IMR-90 (cell line): Measurements from ENCODE around the gene ABCB6. TPM values are rescaled to one million over a fixed set of nuclear protein-coding genes. Genes with fewer than 3 reads are reported as not detected.

Source experiments
- ATAC-seq: fragments of 200-7000 bp; cut with Tn5 transposase; 2 replicates; pipeline ENCODE4 v1.9.1; 2020; ENCODE audit warnings: low read depth, mild to moderate bottlenecking, moderate library complexity
- BruUV-seq: library from RNA; stranded (reverse); fragments of 400-500 nt; replicated peaks from 2 replicates; lab custom pipeline; 2021; lab: Mats Ljungman, UMichigan
- CTCF ChIA-PET: fragments of 300-600 bp; formaldehyde crosslinking; extraction: SDS; loops from one replicate; lab custom pipeline; 2021; ENCODE audit warnings: antibody characterized with exemption; lab: Yijun Ruan, JAX
- POLR2A ChIA-PET: fragments of 300-600 bp; sonication (Branson Sonifier 250); formaldehyde crosslinking; loops from one replicate; lab custom pipeline; 2022; ENCODE audit warnings: antibody characterized with exemption; ENCODE audit not compliant: unreplicated experiment; lab: Charles Lee
- DNase-seq: peaks from one replicate; pipeline ENCODE4 v3.0.0; 2013
- H2AFZ ChIP-seq: replicated peaks from 2 replicates; pipeline ENCODE3; 2013; ENCODE audit warnings: low read length, mild to moderate bottlenecking; ENCODE audit not compliant: poor library complexity
- H2AK5ac ChIP-seq: 2 replicates; pipeline ENCODE4 v1.6.1; 2013; ENCODE audit warnings: low read depth, low read length, inconsistent platforms
- H2AK9ac ChIP-seq: replicated peaks from 2 replicates; pipeline ENCODE3; 2013; ENCODE audit warnings: mild to moderate bottlenecking, low read depth, low read length, moderate library complexity; ENCODE audit not compliant: poor library complexity
- H2BK120ac ChIP-seq: 2 replicates; pipeline ENCODE4 v1.6.1; 2013; ENCODE audit warnings: low read depth, low read length, inconsistent platforms
- H2BK15ac ChIP-seq: 3 replicates; pipeline ENCODE4 v1.6.1; 2013; ENCODE audit warnings: low read depth, low read length, inconsistent platforms
- H2BK20ac ChIP-seq: 2 replicates; pipeline ENCODE4 v1.6.1; 2013; ENCODE audit warnings: low read depth, mild to moderate bottlenecking, inconsistent platforms, low read length, moderate library complexity
- H2BK5ac ChIP-seq: 2 replicates; pipeline ENCODE4 v1.6.1; 2013; ENCODE audit warnings: mild to moderate bottlenecking, low read depth, low read length, inconsistent platforms; ENCODE audit not compliant: poor library complexity, severe bottlenecking
- H3K14ac ChIP-seq: replicated peaks from 2 replicates; pipeline ENCODE4 v1.6.1; 2013; ENCODE audit warnings: low read depth, low read length, inconsistent platforms
- H3K18ac ChIP-seq: 2 replicates; pipeline ENCODE4 v1.6.1; 2013; ENCODE audit warnings: low read depth, low read length, control low read depth
- H3K23ac ChIP-seq: 2 replicates; pipeline ENCODE4 v1.6.1; 2013; ENCODE audit warnings: low read depth, low read length, inconsistent platforms
- H3K27ac ChIP-seq: 2 replicates; pipeline ENCODE4 v1.5.1; 2013; ENCODE audit warnings: mild to moderate bottlenecking, control low read depth, low read length; ENCODE audit not compliant: insufficient read depth
- H3K27me3 ChIP-seq: 2 replicates; pipeline ENCODE4 v1.6.1; 2013; ENCODE audit warnings: low read length; ENCODE audit not compliant: control insufficient read depth, insufficient read depth
- H3K36me3 ChIP-seq: 2 replicates; pipeline ENCODE4 v1.6.1; 2013; ENCODE audit warnings: low read length, mixed read lengths; ENCODE audit not compliant: control insufficient read depth, insufficient read depth
- H3K4ac ChIP-seq: 2 replicates; pipeline ENCODE4 v1.6.1; 2013; ENCODE audit warnings: low read depth, low read length, inconsistent platforms
- H3K4me1 ChIP-seq: 2 replicates; pipeline ENCODE4 v1.6.1; 2013; ENCODE audit warnings: low read length, mixed read lengths; ENCODE audit not compliant: control insufficient read depth, insufficient read depth
- H3K4me2 ChIP-seq: 2 replicates; pipeline ENCODE4 v1.6.1; 2013; ENCODE audit warnings: low read depth, mild to moderate bottlenecking, control low read depth, low read length, moderate library complexity
- H3K4me3 ChIP-seq: 2 replicates; pipeline ENCODE4 v1.5.1; 2013; ENCODE audit warnings: low read depth, mild to moderate bottlenecking, control low read depth, low read length, moderate library complexity; ENCODE audit not compliant: insufficient read depth
- H3K56ac ChIP-seq: 2 replicates; pipeline ENCODE4 v1.6.1; 2013; ENCODE audit warnings: low read length, inconsistent platforms; ENCODE audit not compliant: insufficient read depth; ENCODE audit errors: extremely low read depth
- H3K79me1 ChIP-seq, 2 experiments: 2 replicates each; pipeline ENCODE4 v1.6.1; 2013; ENCODE audit warnings: low read length in 2 of 2, inconsistent platforms in 1 of 2, low read depth in 1 of 2
- H3K9ac ChIP-seq: 2 replicates; pipeline ENCODE4 v1.6.1; 2013; ENCODE audit warnings: low read depth, low read length, control low read depth
- H3K9me1 ChIP-seq: 2 replicates; pipeline ENCODE4 v1.6.1; 2013; ENCODE audit warnings: low read length, inconsistent platforms; ENCODE audit not compliant: insufficient read depth
- H3K9me3 ChIP-seq: 2 replicates; pipeline ENCODE4 v1.6.1; 2013; ENCODE audit warnings: low read length; ENCODE audit not compliant: control insufficient read depth, insufficient read depth
- H4K20me1 ChIP-seq: 2 replicates; pipeline ENCODE4 v1.6.1; 2013; ENCODE audit warnings: low read length, inconsistent platforms; ENCODE audit not compliant: insufficient read depth
- H4K5ac ChIP-seq: 2 replicates; pipeline ENCODE4 v1.6.1; 2013; ENCODE audit warnings: mild to moderate bottlenecking, low read depth, low read length, control low read depth
- H4K8ac ChIP-seq, 2 experiments: 2 replicates each; pipeline ENCODE4 v1.6.1; 2013; ENCODE audit warnings: low read depth in 2 of 2, low read length in 2 of 2, control low read depth in 1 of 2, inconsistent platforms in 1 of 2
- H4K91ac ChIP-seq: 2 replicates; pipeline ENCODE4 v1.6.1; 2013; ENCODE audit warnings: low read depth, low read length, inconsistent platforms; ENCODE audit not compliant: insufficient read depth
- BHLHE40 ChIP-seq: fragments of 150-350 bp; IDR thresholded peaks from 2 replicates; pipeline ENCODE4 v1.6.1; 2016; ENCODE audit warnings: mild to moderate bottlenecking, low read depth, low read length
- CTCF ChIP-seq: conservative IDR thresholded peaks from 2 replicates; pipeline ENCODE4 v1.5.1; 2012; ENCODE audit warnings: mild to moderate bottlenecking, low read depth, low read length, improper control_type of control experiment
- MAFK ChIP-seq: IDR thresholded peaks from 2 replicates; pipeline ENCODE4 v1.6.1; 2012; ENCODE audit warnings: low read depth, low read length, improper control_type of control experiment
- MAZ ChIP-seq: IDR thresholded peaks from 2 replicates; pipeline ENCODE4 v1.6.1; 2012; ENCODE audit warnings: low read depth, mild to moderate bottlenecking, low read length, improper control_type of control experiment, moderate library complexity, borderline replicate concordance
- MXI1 ChIP-seq: IDR thresholded peaks from 2 replicates; pipeline ENCODE4 v1.6.1; 2012; ENCODE audit warnings: low read depth, mild to moderate bottlenecking, low read length, moderate library complexity, borderline replicate concordance
- RCOR1 ChIP-seq: IDR thresholded peaks from 2 replicates; pipeline ENCODE4 v1.6.1; 2012; ENCODE audit warnings: mild to moderate bottlenecking, low read length, improper control_type of control experiment; ENCODE audit not compliant: insufficient replicate concordance
- RFX5 ChIP-seq: IDR thresholded peaks from 2 replicates; pipeline ENCODE4 v1.8.0; 2012; ENCODE audit warnings: low read depth, mild to moderate bottlenecking, low read length, moderate library complexity
- USF2 ChIP-seq: fragments of 150-350 bp; IDR thresholded peaks from 2 replicates; pipeline ENCODE4 v1.6.1; 2017; ENCODE audit warnings: mild to moderate bottlenecking, antibody characterized with exemption, low read length, low read depth
- WGBS, 2 experiments: methylation state at CpG; one replicate each; pipeline versions ENCODE4 v1.1.5 to v1.1.7; 2013; ENCODE audit warnings: missing lambda C conversion rate in 2 of 2; ENCODE audit not compliant: insufficient read length in 1 of 2; ENCODE audit errors: extremely low coverage in 2 of 2; 5-methylcytosine and 5-hydroxymethylcytosine counted together
- dilution Hi-C: fragments of 300-500 bp; cut with HindIII; formaldehyde crosslinking; loops from one replicate; pipeline ENCODE4 v1.14.3; 2018; ENCODE audit warnings: low sequenced_read_pairs; ENCODE audit not compliant: unreplicated experiment
- in situ Hi-C: fragments of 300-500 bp; cut with MboI; formaldehyde crosslinking; loops from 3 replicates; pipeline ENCODE4 v1.14.3; 2019; ENCODE audit warnings: low sequenced_read_pairs, inconsistent platforms, mixed read lengths
- intact Hi-C: fragments of 100-400 bp; cut with micrococcal nuclease; formaldehyde crosslinking; loops from 2 replicates; pipeline ENCODE4 v1.10.0; 2022
- polyA plus RNA-seq, 3 experiments: library from polyadenylated mRNA; depleted of rRNA; stranded (reverse); fragments of >200 nt; gene quantifications; 2 replicates each; pipeline ENCODE4 v1.2.3, GENCODE V29; 2012; ENCODE audit warnings: low replicate concordance in 1 of 3
- total RNA-seq: library from RNA; depleted of rRNA; stranded (reverse); fragments of >200 nt; gene quantifications from 2 replicates; pipeline ENCODE4 v1.2.3, GENCODE V29; 2012

ABCB6 gene
- total and polyA plus RNA-seq, 2 of the 4 experiments (the other 2 are of a cell fraction) = 12.5 to 24.7 TPM

GRCh38 chr2:219175928-219176817 is 42.6 kb downstream of the ABCB6 start:
- BruUV-seq = no TSS peak
- H3K23ac ChIP-seq = peak overlapping the region; percentile 59; the same call in 1 of the 2 replicates
- peak overlapping the region; percentile 68 for H3K4ac ChIP-seq
- H3K14ac ChIP-seq = peak overlapping the region; percentile 64
- CTCF ChIA-PET = interaction anchor here (0.6 to 1.4 kb wide), 6 partner anchors 10 to 519 kb away, joined by 3 to 5 read pairs (median 4); no protein-coding TSS in a partner anchor
- H2AFZ ChIP-seq = peak overlapping the region; percentile 97
- H4K8ac ChIP-seq = peak overlapping the region; percentile 72 to 80; a peak in 3 of 4 replicates
- H2BK5ac ChIP-seq = peak overlapping the region; percentile 60
- no peak overlapping the region for H2BK15ac ChIP-seq
- H2AK9ac ChIP-seq = peak overlapping the region; percentile 90
- H2BK120ac ChIP-seq = no peak overlapping the region
- no peak overlapping the region for H3K18ac ChIP-seq
- H3K4me2 ChIP-seq = peak overlapping the region; percentile 98
- no peaks in the 10 kb centered on the region for H3K9me3 ChIP-seq
- WGBS, 2 experiments = 4% methylated on average over 18 of the region's 45 CpGs; no CpG with 5 or more reads in 1 of the 2 experiments
- no peaks in the 10 kb centered on the region for H3K27me3 ChIP-seq
- H2BK20ac ChIP-seq = no peak overlapping the region
- H3K4me3 ChIP-seq = peak overlapping the region; percentile 64
- dilution Hi-C loops (no loop called here), intact Hi-C loops (loop anchor here (2.0 to 5.0 kb wide), 3 partner anchors 31 to 211 kb away; partner anchors contain the start of genes DNAJB2, DNPEP and ZFAND2B), in situ Hi-C loops (no loop called here)
- peaks cover 19% of the 10 kb centered on the region for H4K20me1 ChIP-seq
- peaks cover 8% of the 10 kb centered on the region; the same call in 1 of the 2 replicates for H3K4me1 ChIP-seq
- DNase-seq (peak; percentile 26), ATAC-seq (peak; percentile 48)
- H2AK5ac ChIP-seq = peak overlapping the region; percentile 20; the same call in 1 of the 2 replicates
- POLR2A ChIA-PET = interaction anchor here (0.5 to 0.7 kb wide), 2 partner anchors 31 to 107 kb away, joined by 3 to 5 read pairs; no protein-coding TSS in a partner anchor
- peaks cover 34% of the 10 kb centered on the region for H3K36me3 ChIP-seq
- peaks cover 24 to 48% of the 10 kb centered on the region in 2 experiments for H3K79me1 ChIP-seq
- H3K9me1 ChIP-seq = 0 out of 2 replicates have a peak, but pooled peaks cover 6% of the 10 kb centered on the region
- peak overlapping the region; percentile 72 for H3K27ac ChIP-seq
- peak overlapping the region; percentile 86 for H3K9ac ChIP-seq
- TF ChIP-seq MAZ (no peak; the same call in 1 of the 2 replicates), MXI1 (no peak), RFX5 (no peak), RCOR1 (no peak), BHLHE40 (no peak), USF2 (no peak), MAFK (no peak), CTCF (peak; percentile 20; the same call in 1 of the 2 replicates)
- peak overlapping the region; percentile 33; the same call in 1 of the 2 replicates for H4K5ac ChIP-seq
- H3K56ac ChIP-seq = peak overlapping the region; percentile 58; the same call in 1 of the 2 replicates
- peak overlapping the region; percentile 54 for H4K91ac ChIP-seq
